Heart left ventricle (tissue), 16 donors: ENCODE data around the gene XRCC5. TPM values are rescaled to one million over a fixed set of nuclear protein-coding genes. Genes with fewer than 3 reads are reported as not detected.

Experiments used
- ATAC-seq, 4 donors: fragments of 200-7000 bp; cut with Tn5 transposase; one replicate each; pipeline ENCODE4 v1.9.1; 2020 to 2022; ENCODE audit warnings: moderate library complexity in 4 of 4, mild to moderate bottlenecking in 3 of 4, moderate number of reproducible peaks in 1 of 4
- DNase-seq, 5 donors: peaks; one replicate each; pipeline ENCODE4 v3.0.0-alpha.2; 2020
- H3K27ac ChIP-seq, 12 donors: fragments of 200-600 bp; sonication (generic) in 4 of 12; one replicate each; pipeline versions ENCODE4 v1.5.0 to v1.8.0; 2016 to 2022; ENCODE audit warnings: mild to moderate bottlenecking in 2 of 12
- H3K27me3 ChIP-seq, 9 donors: fragments of 200-600 bp; sonication (generic) in 2 of 9; one replicate each; pipeline versions ENCODE4 v1.5.1 to v1.8.0; 2016 to 2022; ENCODE audit warnings: mild to moderate bottlenecking in 3 of 9
- H3K36me3 ChIP-seq, 9 donors: fragments of 200-600 bp; sonication (generic) in 2 of 9; one replicate each; pipeline versions ENCODE4 v1.5.0 to v1.8.0; 2018 to 2022; ENCODE audit warnings: mild to moderate bottlenecking in 2 of 9
- H3K4me1 ChIP-seq, 12 donors: fragments of 200-600 bp; sonication (generic) in 4 of 12; one replicate each; pipeline versions ENCODE4 v1.5.0 to v1.8.0; 2016 to 2022; ENCODE audit warnings: mild to moderate bottlenecking in 3 of 12
- H3K4me3 ChIP-seq, 12 donors: fragments of 200-600 bp; sonication (generic) in 4 of 12; one replicate each; pipeline versions ENCODE4 v1.5.0 to v1.8.0; 2017 to 2022; ENCODE audit warnings: mild to moderate bottlenecking in 9 of 12, moderate library complexity in 4 of 12
- H3K9me3 ChIP-seq, 12 donors: fragments of 200-600 bp; sonication (generic) in 4 of 12; one replicate each; pipeline versions ENCODE4 v1.5.0 to v1.8.0; 2016 to 2022; ENCODE audit warnings: mild to moderate bottlenecking in 1 of 12
- CTCF ChIP-seq, 12 donors: fragments of 200-600 bp; sonication (generic) in 4 of 12; IDR thresholded peaks; one replicate each; pipeline versions ENCODE4 v1.5.0 to v1.8.0; 2018 to 2022; ENCODE audit warnings: antibody characterized with exemption in 12 of 12, mild to moderate bottlenecking in 5 of 12
- POLR2A ChIP-seq, 2 donors: fragments of 450-650 bp; IDR thresholded peaks; one replicate each; pipeline ENCODE4 v1.6.1; 2017; ENCODE audit warnings: antibody characterized with exemption in 2 of 2, mild to moderate bottlenecking in 2 of 2, moderate library complexity in 2 of 2
- WGBS, 4 donors: extraction: QIAGEN DNeasy Blood & Tissue Kit in 2 of 4; methylation state at CpG; one replicate each; pipeline versions ENCODE4 v1.1.5 to v1.1.7; 2013 to 2018; 5-methylcytosine and 5-hydroxymethylcytosine counted together
- intact Hi-C, 10 donors: fragments of 100-400 bp; cut with DNase I; formaldehyde crosslinking; loops; one replicate each; pipeline versions ENCODE4 v1.11.1 to v1.14.2; 2022
- polyA plus RNA-seq, 2 donors: library from polyadenylated mRNA; stranded (reverse); fragments of 200-250 nt; gene quantifications; one replicate each; pipeline ENCODE4 v1.2.3, GENCODE V29; 2013
- total RNA-seq, 9 donors: library from RNA; depleted of rRNA in 2 of 9; stranded (reverse); fragments of >200 nt in 2 of 9; fragmentation: NEBNext Ultra II Directional in 3 of 9; extraction: Animal tissue kit (Norgen Biotek cat#: 25700) in 3 of 9; gene quantifications; one replicate each; pipeline versions ENCODE4 v1.1.0 to v1.2.4, GENCODE V29; 2016 to 2023
- donor health status: ischemic (EF 13 %, LVEDD 7.1; RV severe dilation, severe dysfunction).
- donor health status: healthy with polysubstance abuse.
- donor health status: DM: no; HTN: yes; CAD: no.
- donor health status: DM: no; HTN: no; CAD: no.
- donor health status: ischemic (EF 25% LVEDD 6.9; RV normal size, moderate dysfunction).
- donor health status: ischemic (EF 25% LVEDD 5.7; RV mildly dilated, moderate dysfunction).
- donor health status: healthy.
- donor health status: DM: yes; HTN: yes; CAD: no.
- donor health status: ischemic (EF 35%, LVEDD 5.7; RV mildly dilated, moderate dysfunction).
- donor health status: nonischemic (EF 11% LVEDD 7.7; RV severe dilation, severe dysfunction).
- donor health status: DM: yes; HTN: yes; CAD: no.
- donor health status: PGD.
- donor health status: ischemic (EF 29% LVEDD 5.4; RV normal size, mild dysfunction).
- donor health status: nonischemic (EF 23%, LVEDD 6.1; RV moderate dilation, normal function).

XRCC5 gene
- total and polyA plus RNA-seq, 11 donors = 40.0 to 197 (median 126) TPM

- DNase-seq (no peak), ATAC-seq (no peak)
- intact Hi-C loops = no loop called here
- Histone ChIP-seq H3K9me3 (no peaks in the 10 kb centered on the region), H3K4me1 (peaks cover 0 to 41% (median 17%) of the 10 kb centered on the region in 12 donors), H3K4me3 (no peak overlapping the region), H3K36me3 (peaks cover 0 to 53% (median 42%) of the 10 kb centered on the region in 9 donors), H3K27ac (no peak overlapping the region), H3K27me3 (no peaks in the 10 kb centered on the region)
- TF ChIP-seq CTCF (IDR thresholded peaks at IDR 0.05) (no peak), POLR2A (IDR thresholded peaks at IDR 0.05) (no peak)
- 76 to 88% (median 81%) methylated on average over 2 of the region's 2 CpGs for WGBS, 4 donors
Measured at GRCh38 chr2:216188956-216189355, 79.8 kb downstream of the XRCC5 start.

GRCh38 chr2:216189410-216189809 is 80.3 kb downstream of the XRCC5 start:
- no peak overlapping the region for H3K27ac ChIP-seq

DNA sequence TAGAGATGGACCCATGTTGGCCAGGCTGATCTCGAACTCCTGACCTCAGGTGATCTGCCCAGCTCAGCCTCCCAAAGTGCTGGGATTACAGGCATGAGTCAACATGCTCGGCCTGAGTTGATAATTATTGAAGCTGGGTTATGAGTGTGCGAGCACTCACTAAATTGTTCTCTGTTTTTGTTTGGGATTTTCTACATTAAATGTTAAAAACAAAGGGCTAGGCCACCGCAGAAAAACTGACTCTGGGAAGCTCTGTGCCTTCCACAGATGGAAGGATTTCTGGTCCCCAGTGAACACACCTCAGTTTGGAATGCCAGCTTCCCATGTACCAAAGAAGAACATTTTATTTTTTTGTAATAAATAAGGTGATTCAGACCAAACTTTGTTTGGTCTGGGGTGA is 83.0 kb downstream of the XRCC5 start:
- Histone ChIP-seq H3K36me3 (peaks cover 0 to 74% (median 72%) of the 10 kb centered on the region in 9 donors), H3K27me3 (no peaks in the 10 kb centered on the region), H3K4me3 (no peak overlapping the region), H3K27ac (no peak overlapping the region), H3K9me3 (no peaks in the 10 kb centered on the region), H3K4me1 (peaks cover 0 to 19% (median 10%) of the 10 kb centered on the region in 12 donors)
- ATAC-seq = no peak
- TF ChIP-seq CTCF (IDR thresholded peaks at IDR 0.05) (no peak), POLR2A (IDR thresholded peaks at IDR 0.05) (no peak)
- 92 to 97% (median 96%) methylated on average over 4 of the region's 4 CpGs for WGBS, 4 donors
- DNase-seq = no peak
- intact Hi-C loops = no loop called here

More at GRCh38 chr2:216189410-216189809, 80.3 kb downstream of the XRCC5 start:
- no peak for TF ChIP-seq POLR2A (IDR thresholded peaks at IDR 0.05)
- no peak for TF ChIP-seq CTCF (IDR thresholded peaks at IDR 0.05)
- Histone ChIP-seq H3K36me3 (peaks cover 0 to 53% (median 46%) of the 10 kb centered on the region in 9 donors), H3K4me1 (peaks cover 0 to 36% (median 17%) of the 10 kb centered on the region in 12 donors), H3K9me3 (no peaks in the 10 kb centered on the region), H3K27me3 (no peaks in the 10 kb centered on the region), H3K4me3 (no peak overlapping the region)
- no peak for ATAC-seq
- WGBS, 4 donors = 89 to 96% (median 93%) methylated on average over 2 of the region's 2 CpGs
- intact Hi-C loops = no loop called here
- no peak for DNase-seq

DNA sequence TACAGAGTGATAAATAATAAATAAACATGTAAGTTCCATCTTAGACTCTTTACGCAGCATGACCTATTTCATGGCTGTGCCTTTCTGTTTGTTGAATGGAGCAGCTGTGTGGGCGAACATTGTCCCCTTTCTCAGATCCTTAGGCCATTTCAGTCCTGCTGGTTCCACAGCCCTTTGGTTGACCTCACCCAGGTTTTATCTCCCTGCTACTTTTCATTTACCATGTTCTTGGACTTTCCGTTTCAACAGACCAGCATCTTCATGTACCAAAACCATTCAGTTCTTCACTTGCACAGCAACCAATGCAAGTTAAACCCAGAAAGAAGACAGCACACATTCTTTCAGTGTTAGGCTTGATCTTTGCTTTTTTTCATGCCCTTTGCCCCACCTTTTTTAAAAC is 83.8 kb downstream of the XRCC5 start:
- ATAC-seq (no peak), DNase-seq (no peak)
- no peaks in the 10 kb centered on the region for H3K27me3 ChIP-seq
- peaks cover 0 to 18% (median 8%) of the 10 kb centered on the region in 12 donors for H3K4me1 ChIP-seq
- no peaks in the 10 kb centered on the region for H3K9me3 ChIP-seq
- intact Hi-C loops = no loop called here
- WGBS, 4 donors = 94 to 97% (median 96%) methylated on average over 3 of the region's 3 CpGs
- TF ChIP-seq CTCF (IDR thresholded peaks at IDR 0.05) = no peak
- TF ChIP-seq POLR2A (IDR thresholded peaks at IDR 0.05) = no peak
- H3K27ac ChIP-seq = no peak overlapping the region
- peaks cover 0 to 82% (median 79%) of the 10 kb centered on the region in 9 donors for H3K36me3 ChIP-seq
- no peak overlapping the region for H3K4me3 ChIP-seq
